C4-2B (cell line): ENCODE measurements around the gene PCNT.

Experiments
- ZFX ChIP-seq: fragments of 450-650 bp; IDR thresholded peaks from 2 replicates; pipeline ENCODE4 v1.6.1; 2017
- TF ChIP-seq, protein P1 (sequence below): fragments of 450-650 bp; conservative IDR thresholded peaks from 2 replicates; pipeline ENCODE4 v1.5.1; 2017; ENCODE audit warnings: mild to moderate bottlenecking

DNA sequence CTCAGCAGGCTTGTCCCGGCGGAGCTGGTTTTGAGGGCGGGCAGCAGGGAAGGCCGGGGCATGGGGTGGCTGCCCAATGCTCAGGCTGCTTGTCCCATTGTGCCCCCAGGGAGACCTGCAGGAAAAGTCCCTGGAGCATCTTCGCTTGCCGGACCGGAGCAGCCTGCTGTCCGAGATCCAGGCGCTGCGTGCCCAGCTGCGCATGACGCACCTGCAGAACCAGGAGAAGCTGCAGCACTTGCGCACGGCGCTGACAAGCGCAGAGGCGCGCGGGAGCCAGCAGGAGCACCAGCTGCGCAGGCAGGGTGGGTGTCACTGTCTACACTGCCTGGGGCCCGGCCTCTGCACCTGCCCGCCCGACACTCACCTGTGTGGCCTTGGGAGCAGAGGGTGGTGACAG, 104.3 kb downstream of the PCNT start:
- TF ChIP-seq, protein P1, sequence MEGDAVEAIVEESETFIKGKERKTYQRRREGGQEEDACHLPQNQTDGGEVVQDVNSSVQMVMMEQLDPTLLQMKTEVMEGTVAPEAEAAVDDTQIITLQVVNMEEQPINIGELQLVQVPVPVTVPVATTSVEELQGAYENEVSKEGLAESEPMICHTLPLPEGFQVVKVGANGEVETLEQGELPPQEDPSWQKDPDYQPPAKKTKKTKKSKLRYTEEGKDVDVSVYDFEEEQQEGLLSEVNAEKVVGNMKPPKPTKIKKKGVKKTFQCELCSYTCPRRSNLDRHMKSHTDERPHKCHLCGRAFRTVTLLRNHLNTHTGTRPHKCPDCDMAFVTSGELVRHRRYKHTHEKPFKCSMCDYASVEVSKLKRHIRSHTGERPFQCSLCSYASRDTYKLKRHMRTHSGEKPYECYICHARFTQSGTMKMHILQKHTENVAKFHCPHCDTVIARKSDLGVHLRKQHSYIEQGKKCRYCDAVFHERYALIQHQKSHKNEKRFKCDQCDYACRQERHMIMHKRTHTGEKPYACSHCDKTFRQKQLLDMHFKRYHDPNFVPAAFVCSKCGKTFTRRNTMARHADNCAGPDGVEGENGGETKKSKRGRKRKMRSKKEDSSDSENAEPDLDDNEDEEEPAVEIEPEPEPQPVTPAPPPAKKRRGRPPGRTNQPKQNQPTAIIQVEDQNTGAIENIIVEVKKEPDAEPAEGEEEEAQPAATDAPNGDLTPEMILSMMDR: no peak
- no peak for TF ChIP-seq ZFX
